Renal cortex interstitium (tissue), 15 donors: ENCODE measurements around the gene PLD1. TPM values are rescaled to one million over a fixed set of nuclear protein-coding genes. Genes with fewer than 3 reads are reported as not detected.
"Not testable (repeated sequence)": the region's sequence is repeated elsewhere in the genome, so short reads cannot be mapped to it uniquely, and the experiment has no call there.

Source experiments
- DNase-seq, 11 donors: peaks; one replicate each; pipeline ENCODE4 v3.0.0-alpha.2; 2013; ENCODE audit warnings: low read depth in 9 of 11, low spot score in 4 of 11; ENCODE audit errors: extremely low read depth in 1 of 11
- long read RNA-seq, 16 experiments: transcript quantifications; one replicate each; lab custom pipeline, GENCODE V29; 2026
- polyA plus RNA-seq, 3 donors: library from polyadenylated mRNA; unstranded; fragments of 120-200 nt; gene quantifications; one replicate each; pipeline ENCODE4 v1.2.1, GENCODE V29; 2013; ENCODE audit not compliant: insufficient read length in 3 of 3

The PLD1 gene, protein sequence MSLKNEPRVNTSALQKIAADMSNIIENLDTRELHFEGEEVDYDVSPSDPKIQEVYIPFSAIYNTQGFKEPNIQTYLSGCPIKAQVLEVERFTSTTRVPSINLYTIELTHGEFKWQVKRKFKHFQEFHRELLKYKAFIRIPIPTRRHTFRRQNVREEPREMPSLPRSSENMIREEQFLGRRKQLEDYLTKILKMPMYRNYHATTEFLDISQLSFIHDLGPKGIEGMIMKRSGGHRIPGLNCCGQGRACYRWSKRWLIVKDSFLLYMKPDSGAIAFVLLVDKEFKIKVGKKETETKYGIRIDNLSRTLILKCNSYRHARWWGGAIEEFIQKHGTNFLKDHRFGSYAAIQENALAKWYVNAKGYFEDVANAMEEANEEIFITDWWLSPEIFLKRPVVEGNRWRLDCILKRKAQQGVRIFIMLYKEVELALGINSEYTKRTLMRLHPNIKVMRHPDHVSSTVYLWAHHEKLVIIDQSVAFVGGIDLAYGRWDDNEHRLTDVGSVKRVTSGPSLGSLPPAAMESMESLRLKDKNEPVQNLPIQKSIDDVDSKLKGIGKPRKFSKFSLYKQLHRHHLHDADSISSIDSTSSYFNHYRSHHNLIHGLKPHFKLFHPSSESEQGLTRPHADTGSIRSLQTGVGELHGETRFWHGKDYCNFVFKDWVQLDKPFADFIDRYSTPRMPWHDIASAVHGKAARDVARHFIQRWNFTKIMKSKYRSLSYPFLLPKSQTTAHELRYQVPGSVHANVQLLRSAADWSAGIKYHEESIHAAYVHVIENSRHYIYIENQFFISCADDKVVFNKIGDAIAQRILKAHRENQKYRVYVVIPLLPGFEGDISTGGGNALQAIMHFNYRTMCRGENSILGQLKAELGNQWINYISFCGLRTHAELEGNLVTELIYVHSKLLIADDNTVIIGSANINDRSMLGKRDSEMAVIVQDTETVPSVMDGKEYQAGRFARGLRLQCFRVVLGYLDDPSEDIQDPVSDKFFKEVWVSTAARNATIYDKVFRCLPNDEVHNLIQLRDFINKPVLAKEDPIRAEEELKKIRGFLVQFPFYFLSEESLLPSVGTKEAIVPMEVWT
- 10 to 100 TPM in 2 of 3 donors, 1 to 10 TPM in 1; 10.0 to 14.3 (median 11.4) TPM for polyA plus RNA-seq
- long read RNA-seq, donor 1: 0 reads
- long read RNA-seq, donor 2: 0 reads
- long read RNA-seq, donor 3, partial matches to known transcripts: 0 of 4 reads
- long read RNA-seq, donor 3, other reads (novel, unspliced or antisense): 0 of 4 reads
- long read RNA-seq, donor 4: 0 reads
- long read RNA-seq, donor 5: 0 reads
- long read RNA-seq, donor 6, partial matches to known transcripts: 0 of 1 reads
- long read RNA-seq, donor 6, other reads (novel, unspliced or antisense): 0 of 1 reads
- long read RNA-seq, donor 7: 0 reads
- long read RNA-seq, donor 8: 0 reads
- long read RNA-seq, donor 9, full-length matches to known transcripts: 1 of 1 reads
- long read RNA-seq, donor 9, partial matches to known transcripts: 0 of 1 reads
- long read RNA-seq, donor 9, other reads (novel, unspliced or antisense): 0 of 1 reads
- long read RNA-seq, donor 10, full-length matches to known transcripts: 1 of 1 reads
- long read RNA-seq, donor 10, partial matches to known transcripts: 0 of 1 reads
- long read RNA-seq, donor 10, other reads (novel, unspliced or antisense): 0 of 1 reads
- long read RNA-seq, donor 11: 0 reads
- long read RNA-seq, donor 12, full-length matches to known transcripts: 1 of 1 reads
- long read RNA-seq, donor 12, partial matches to known transcripts: 0 of 1 reads
- long read RNA-seq, donor 12, other reads (novel, unspliced or antisense): 0 of 1 reads
- long read RNA-seq, donor 13: 0 reads
- long read RNA-seq, donor 14: 0 reads
- long read RNA-seq, donor 15: 0 reads
- long read RNA-seq, donor 16, partial matches to known transcripts: 0 of 1 reads
- long read RNA-seq, donor 16, other reads (novel, unspliced or antisense): 0 of 1 reads

DNA sequence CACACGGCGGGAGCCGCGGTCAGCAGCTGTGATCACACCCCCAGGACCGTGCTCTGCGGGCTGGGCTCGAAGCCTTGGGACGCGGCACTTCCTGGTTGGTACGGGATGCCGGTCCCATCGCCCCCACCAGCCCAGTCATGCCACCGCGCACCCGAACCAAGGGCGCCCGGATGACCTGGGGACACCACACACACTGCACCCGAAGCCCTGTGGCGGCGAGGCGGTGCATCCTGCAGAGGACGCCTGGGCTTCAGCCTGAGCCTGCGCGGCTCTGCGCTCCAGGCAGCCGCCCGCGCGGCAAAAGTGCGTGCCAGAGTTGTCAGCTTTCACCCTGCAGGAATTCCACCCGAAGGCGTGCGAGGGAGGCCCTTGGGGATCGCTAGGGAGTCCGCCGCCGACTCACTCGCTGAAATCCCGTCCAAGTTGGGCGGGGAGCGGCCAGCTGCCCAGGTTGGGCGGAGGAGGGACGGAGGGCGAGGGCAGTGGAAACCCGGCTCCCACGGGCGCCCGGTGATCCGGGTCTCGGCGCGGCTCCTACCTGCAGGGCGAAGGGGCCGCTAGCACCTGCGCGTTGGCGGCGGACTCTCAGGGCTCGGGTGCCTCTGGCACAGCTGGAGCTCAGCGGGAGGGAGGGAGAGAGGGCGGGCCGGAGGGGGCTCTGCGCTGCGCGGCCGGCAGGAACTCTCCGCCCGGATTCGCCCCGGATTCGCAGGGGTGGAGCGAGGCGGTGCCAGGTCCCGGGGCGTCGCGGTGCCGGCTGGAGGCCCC lies at the start of gene PLD1:
Gene PLD1 (minus strand): TSS at position 623 of the 768 bp plus-strand sequence. CDS start 72,432 bp downstream, outside the sequence.
- DNase-seq: peak in 9 of 11 donors; percentile 35 to 74 (median 61)

DNA sequence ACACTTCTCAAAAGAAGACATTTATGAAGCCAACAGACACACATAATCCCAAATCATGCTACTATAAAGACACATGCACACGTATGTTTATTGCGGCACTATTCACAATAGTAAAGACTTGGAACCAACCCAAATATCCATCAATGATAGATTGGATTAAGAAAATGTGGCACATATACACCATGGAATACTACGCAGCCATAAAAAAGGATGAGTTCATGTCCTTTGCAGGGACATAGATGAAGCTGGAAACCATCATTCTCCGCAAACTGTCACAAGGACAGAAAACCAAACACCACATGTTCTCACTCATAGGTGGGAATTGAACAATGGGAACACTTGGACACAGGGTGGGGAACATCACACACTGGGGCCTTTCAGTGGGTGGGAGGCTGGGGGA lies 48.5 kb upstream of the PLD1 start:
- not testable (repeated sequence) for DNase-seq

DNA sequence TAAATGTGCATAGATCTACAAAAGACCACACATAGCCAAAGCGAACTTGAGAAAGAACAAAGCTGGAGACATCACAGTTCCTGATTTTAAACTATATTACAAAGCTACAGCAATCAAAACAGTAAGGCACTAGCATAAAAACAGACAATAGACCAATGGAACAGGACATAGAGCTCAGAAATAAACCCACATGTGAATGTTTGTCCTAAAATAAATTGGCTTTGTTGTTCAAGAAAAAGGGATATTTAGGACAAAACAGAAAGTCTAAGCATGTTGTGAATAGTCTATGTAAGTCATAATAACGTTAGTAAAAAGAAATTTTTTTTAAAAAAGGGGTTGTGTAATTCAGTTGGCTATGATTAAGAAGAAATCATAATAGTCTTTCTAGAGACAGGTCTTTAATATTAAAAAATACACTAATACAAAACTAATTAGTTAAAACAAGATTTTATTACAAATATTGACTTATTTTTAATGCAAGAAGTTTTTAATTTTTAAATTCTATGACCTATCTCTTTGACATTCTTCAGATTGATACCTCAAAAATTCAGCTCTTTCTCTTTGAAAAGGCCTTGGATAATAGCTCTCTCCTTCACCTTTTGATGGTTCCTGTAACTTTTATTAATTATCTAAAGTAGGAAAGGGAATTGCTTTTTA lies 44.5 kb upstream of the PLD1 start:
- no peak for DNase-seq

DNA sequence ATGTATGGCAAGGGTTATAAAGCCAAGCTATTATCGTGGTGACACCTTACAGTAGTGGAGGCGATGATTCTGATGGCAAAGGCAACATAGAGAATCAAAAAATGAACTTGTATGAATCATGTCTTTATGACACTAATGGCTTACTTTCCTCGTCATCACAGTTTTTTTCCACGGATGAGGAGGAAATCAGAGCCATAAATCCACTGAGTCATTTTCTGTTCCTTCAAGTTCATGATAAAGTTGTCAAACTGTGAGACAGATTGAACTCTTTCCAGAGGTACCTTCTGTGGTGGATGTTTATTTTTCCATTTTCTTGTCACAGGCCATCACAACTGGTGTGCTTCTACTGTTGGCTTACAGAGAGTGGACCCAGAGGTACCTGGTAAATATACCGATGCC lies 41.4 kb upstream of the PLD1 start:
- DNase-seq: no peak

DNA sequence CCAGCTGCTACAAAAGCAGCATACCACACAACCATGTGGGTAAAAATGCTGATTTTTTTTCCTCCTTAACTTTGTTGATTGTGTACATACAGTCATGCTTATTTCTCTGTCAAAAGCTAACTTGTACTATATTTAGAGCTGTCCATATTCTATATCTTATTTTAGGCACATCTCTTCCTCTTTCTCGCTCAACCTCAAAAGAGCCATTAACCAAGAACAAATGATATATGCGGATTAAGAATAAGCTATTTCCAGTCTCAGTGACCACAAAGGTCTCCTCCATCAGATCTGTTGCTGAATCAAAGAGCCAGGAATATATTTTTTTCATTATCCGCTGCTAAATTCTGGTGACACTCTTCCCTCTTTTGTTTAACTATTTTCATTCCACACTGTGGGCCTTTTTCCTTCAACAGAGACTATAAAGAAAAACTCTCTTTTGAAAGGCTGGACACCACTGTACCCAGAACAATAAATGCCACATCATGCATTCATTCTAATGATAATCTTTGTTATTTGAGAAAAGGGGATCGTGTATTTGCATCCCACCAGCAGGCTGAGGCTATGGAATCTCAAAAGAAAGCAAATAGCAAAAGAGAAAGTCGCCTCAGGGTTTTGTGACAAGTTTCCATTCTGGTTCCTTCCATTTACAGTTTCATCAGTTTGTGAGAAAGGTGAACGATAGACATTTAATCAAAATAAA lies 40.8 kb upstream of the PLD1 start:
- no peak for DNase-seq

DNA sequence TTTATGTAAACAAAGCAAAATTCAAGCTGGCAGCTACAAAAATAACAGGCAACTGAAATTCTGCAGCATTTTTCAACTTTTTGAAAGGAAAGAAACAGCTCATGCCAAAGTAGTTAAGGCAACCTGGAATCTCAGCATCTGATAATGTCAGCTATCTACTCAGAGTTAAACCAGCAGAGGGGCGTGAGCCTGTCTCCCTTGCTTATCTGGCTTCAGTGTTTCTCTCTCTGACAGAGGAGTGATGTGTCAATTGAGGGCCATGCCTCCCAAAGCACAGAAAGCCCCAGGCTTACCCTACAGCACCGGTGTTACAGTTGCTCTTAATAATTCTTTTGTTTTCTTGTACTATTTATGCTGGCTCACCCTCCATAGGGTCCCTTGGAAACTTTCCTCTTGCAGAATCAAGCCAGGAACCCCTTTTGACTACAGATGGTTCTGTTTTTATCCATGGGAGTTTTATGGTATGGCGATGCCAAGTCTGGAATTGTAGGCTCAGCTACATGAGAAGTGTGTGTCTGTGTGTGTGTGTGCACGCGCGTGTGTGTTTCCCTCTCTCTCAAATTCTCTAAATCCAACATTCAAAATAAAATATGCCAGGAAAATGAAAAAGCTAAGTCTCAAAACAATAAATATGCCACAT lies 40.2 kb upstream of the PLD1 start:
- DNase-seq: no peak

DNA sequence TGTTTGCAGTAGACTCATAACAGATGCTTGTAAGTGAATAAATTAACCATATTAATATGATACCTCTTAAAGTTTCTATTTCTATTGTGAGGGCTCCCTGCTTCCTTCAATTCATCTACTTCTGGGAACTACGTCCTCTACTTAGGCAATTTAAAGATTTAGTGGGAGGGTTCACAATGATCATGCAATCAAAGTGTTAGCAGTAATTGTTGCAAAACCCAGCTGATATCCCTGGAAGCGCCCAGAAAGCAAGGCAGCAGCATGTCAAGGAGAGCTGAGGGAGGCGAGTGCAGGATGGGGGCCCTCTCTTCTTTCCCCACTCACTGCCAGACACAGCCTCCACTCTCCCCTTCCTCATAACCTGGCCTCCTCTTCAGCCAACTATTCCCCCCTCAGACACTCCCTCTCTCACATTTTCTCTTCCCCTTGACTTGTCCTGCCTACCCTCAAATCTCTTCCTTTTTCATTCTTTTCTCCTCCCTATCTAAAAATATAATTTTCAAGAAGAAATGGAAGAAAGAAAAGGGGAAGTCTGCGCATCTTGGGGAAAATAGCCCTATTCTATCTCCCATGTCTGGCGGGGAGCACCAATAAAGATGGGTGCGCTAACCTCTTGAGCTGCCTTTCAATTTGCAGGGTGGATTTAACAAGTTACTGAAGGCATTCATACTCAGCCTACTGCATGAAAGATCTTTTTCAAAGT lies 39.5 kb upstream of the PLD1 start:
- no peak for DNase-seq

DNA sequence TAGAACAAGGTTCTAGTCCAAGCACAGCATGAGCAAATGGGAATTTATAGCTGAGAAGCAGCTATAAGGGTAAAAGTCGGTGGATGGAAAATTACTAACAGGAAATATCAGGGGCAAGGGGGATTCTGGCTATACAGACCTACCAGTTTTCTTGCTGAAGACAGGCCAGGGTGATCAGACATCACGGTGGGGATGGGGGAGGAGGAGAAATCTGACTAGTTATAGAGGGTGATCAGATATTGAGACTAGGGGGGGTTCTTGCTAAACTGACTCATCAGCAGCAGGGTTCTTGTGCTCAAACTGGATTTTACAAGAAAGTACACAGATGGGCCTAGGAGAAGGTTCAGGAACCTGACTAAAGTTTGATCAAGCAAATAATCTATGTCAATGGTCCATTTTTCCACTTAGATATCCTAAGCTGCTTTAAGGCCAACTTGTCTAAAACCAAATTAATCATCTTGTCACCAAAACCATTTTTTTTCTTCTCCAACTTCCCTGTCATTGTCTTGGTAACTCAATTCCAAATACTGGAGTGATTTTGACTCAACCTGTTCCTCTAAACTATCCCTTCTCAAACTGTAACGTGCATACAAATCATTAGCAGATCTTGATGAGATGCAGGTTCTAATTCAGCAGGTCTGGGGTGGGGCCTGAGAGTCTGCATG lies 37.4 kb upstream of the PLD1 start:
- no peak for DNase-seq

DNA sequence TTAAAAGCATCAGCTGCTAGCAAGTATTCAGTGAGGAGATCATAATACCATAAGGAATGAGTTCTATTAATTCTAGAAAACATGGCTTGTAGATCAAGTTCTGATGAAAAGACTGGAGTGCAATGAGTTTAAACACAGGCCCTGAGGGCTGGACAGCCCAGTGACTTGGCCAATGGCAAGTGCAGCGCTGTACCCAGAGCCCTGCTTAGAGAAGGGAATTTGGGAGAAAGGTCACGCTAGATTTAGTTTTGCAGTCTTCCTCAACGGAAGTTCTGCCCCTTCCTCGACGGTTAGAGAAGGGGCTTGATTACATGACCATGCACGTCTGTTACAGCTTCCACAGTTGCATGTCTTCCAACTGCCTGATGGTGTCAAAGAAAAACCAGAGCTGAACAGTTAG lies 36.9 kb upstream of the PLD1 start:
- no peak for DNase-seq

DNA sequence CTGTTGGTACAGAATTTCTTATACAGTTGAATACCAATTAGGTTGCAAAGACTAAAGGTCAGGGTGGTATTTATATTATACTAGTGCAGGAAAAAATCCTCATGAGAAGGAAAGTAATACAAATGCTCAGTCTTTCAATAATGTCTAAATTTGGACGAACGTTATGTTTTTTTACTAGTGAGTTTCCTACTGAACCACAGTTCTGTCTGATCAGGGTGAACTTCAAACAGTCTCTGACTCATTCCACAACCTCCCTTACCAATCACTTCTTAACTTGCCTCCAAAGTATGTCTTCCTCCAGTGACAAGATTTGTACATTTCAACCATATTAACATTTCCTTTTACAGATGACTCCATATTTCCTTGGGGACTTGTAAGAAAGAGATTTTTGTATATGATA lies 36.3 kb upstream of the PLD1 start:
- no peak for DNase-seq

DNA sequence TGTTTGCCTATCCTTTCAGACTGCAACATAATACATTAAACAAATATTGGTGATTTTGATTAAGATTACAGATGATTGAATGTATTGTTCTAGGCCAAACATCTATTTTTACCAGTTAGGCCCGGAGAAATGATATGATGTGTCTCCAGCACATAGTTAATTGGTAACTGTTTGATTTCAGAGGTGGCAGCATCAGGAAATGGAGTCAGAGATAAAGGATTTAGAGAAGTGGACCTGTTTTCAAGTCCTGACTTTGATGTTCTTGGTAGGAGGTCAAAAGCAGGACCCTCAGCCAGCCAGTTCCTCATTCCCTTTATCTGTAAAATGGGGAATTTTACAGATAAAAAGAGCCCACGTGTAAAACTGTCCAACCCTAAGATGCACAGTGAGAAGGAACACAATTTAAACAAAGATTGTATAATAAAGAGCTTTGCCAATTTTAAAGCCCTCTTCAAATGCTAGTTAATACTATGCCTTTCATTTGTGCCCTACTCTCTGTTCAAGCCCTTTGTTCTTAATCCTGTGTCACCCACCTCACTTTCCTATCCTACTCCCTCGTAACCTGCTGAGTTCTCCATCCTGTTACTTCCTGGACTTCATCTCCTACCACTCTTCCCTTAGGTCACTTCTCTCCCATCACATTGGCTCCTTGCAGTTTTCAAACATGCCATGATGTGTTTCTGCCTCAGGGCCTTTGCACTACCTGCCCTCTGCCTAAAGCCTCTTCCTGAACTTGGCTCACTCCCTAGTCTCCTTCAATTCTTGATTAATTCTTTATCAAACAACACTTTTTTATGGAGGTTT lies 35.4 kb upstream of the PLD1 start:
- DNase-seq: no peak

DNA sequence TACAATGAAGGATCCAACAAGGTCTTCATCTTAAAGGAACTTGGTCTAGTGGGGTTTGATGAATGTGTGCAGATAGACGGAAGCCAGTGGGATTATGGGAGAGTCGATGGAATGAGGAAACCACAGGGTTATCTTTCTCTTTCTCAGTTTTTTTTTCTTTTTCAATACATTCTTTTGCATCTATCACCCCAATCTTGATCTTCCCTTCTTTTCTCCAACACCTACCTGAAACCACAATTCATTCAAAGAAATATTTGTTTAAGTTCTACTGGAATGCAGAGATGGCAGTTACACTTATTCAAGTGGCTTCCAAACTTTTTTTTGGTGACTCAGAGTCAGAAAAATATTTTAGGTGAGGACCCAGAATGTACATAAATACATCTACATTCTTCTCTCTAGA lies 34.6 kb upstream of the PLD1 start:
- DNase-seq: no peak

DNA sequence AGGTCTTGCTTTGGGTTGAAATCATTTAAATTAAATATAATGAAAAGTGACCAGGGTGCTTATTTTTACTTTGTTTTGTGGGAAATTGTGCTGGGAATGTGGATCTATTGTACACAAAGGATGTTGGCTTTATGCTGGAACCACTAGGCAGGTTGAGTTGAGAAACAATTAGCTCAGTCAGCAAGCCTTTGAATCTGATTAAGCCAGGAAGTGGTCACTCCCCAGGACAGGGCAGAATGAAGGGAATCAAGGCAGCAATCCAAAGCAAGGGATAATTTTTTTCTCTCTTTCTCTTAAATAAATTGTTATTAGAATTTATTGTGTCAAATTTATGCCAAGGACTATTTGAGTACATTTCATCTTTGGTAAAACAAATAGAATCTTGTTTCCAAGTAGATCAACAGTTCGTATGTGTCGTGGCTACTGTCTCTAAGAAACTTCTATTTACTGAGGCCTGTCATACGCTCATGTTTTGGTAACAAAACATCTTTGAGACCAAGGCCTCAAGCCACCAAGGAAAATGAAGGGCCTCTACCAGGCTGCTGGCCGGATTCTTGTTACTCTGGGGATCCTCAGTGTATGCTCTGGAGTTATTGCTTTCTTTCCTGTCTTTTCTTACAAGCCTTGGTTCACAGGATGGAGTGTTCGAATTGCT lies 32.7 kb upstream of the PLD1 start, which contains the start of gene TMEM212:
Gene TMEM212 (plus strand): TSS at position 486 of the 655 bp plus-strand sequence. CDS start 35 bp downstream, at position 521.
- no peak for DNase-seq
